WTC11 (cell line): ENCODE measurements around the gene SLC23A2. TPM values are rescaled to one million over a fixed set of nuclear protein-coding genes. Genes with fewer than 3 reads are reported as not detected.

ENCODE experiments used
- ATAC-seq: fragments of 200-7000 bp; cut with Tn5 transposase; 2 replicates; pipeline ENCODE4 v1.10.0; 2021; ENCODE audit warnings: mild to moderate bottlenecking, moderate library complexity
- CTCF ChIA-PET: fragments of 300-600 bp; sonication (Branson Sonifier 250); formaldehyde crosslinking; loops from one replicate; lab custom pipeline; 2021; ENCODE audit warnings: antibody characterized with exemption; lab: Charles Lee
- POLR2A ChIA-PET: fragments of 350-600 bp; sonication (Branson Sonifier 250); formaldehyde crosslinking; loops from one replicate; lab custom pipeline; 2021; ENCODE audit warnings: antibody characterized with exemption; lab: Charles Lee
- DNase-seq: peaks from one replicate; pipeline ENCODE4 v3.0.0; 2021; ENCODE audit warnings: low spot score
- H3K27ac Mint-ChIP-seq: 2 replicates; pipeline ENCODE4 v1.8.0; 2021; ENCODE audit warnings: mixed read lengths
- H3K27me3 Mint-ChIP-seq: 2 replicates; pipeline ENCODE4 v1.8.0; 2021; ENCODE audit warnings: low read depth, mild to moderate bottlenecking, moderate library complexity, mixed read lengths
- H3K36me3 Mint-ChIP-seq: 2 replicates; pipeline ENCODE4 v1.8.0; 2021; ENCODE audit warnings: mixed read lengths
- H3K4me1 Mint-ChIP-seq: 2 replicates; pipeline ENCODE4 v1.8.0; 2022; ENCODE audit warnings: mixed read lengths
- H3K4me3 Mint-ChIP-seq: 2 replicates; pipeline ENCODE4 v1.8.0; 2021; ENCODE audit warnings: mild to moderate bottlenecking, moderate library complexity, mixed read lengths
- H3K9me3 Mint-ChIP-seq: 2 replicates; pipeline ENCODE4 v1.8.0; 2021; ENCODE audit warnings: mixed read lengths
- ARID4B ChIP-seq: sonication (generic); formaldehyde crosslinking; IDR thresholded peaks from 2 replicates; pipeline ENCODE4 v1.8.0; 2023; ENCODE audit warnings: missing genetic modification reagents, mild to moderate bottlenecking, borderline replicate concordance
- ATF2 ChIP-seq: sonication (generic); formaldehyde crosslinking; IDR thresholded peaks from 2 replicates; pipeline ENCODE4 v1.8.1; 2022; ENCODE audit warnings: low read depth, missing genetic modification reagents, borderline replicate concordance
- ATF6 ChIP-seq: sonication (generic); formaldehyde crosslinking; IDR thresholded peaks from 2 replicates; pipeline ENCODE4 v1.8.1; 2023; ENCODE audit warnings: mild to moderate bottlenecking, missing genetic modification reagents
- ELF4 ChIP-seq: sonication (generic); formaldehyde crosslinking; IDR thresholded peaks from 2 replicates; pipeline ENCODE4 v1.8.1; 2022; ENCODE audit warnings: low read depth, mild to moderate bottlenecking, moderate library complexity, missing genetic modification reagents
- EMX1 ChIP-seq: fragments of 250-450 bp; sonication (Bioruptor Pico); IDR thresholded peaks from 2 replicates; pipeline ENCODE4 v1.8.0; 2021; ENCODE audit warnings: mild to moderate bottlenecking
- GTF2I ChIP-seq: fragments of 250-450 bp; sonication (Bioruptor Pico); conservative IDR thresholded peaks from 2 replicates; pipeline ENCODE4 v1.4.0; 2021; ENCODE audit warnings: mild to moderate bottlenecking
- KAT7 ChIP-seq: sonication (generic); formaldehyde crosslinking; IDR thresholded peaks from 2 replicates; pipeline ENCODE4 v1.8.1; 2023; ENCODE audit warnings: missing genetic modification reagents, mild to moderate bottlenecking, borderline replicate concordance
- NFYB ChIP-seq: sonication (generic); formaldehyde crosslinking; conservative IDR thresholded peaks from 2 replicates; pipeline ENCODE4 v1.8.0; 2022; ENCODE audit warnings: low read depth, missing genetic modification reagents
- NR2C2 ChIP-seq: sonication (generic); formaldehyde crosslinking; IDR thresholded peaks from 2 replicates; pipeline ENCODE4 v1.8.0; 2022; ENCODE audit warnings: mild to moderate bottlenecking, missing genetic modification reagents
- PRDM15 ChIP-seq: sonication (generic); formaldehyde crosslinking; IDR thresholded peaks from 2 replicates; pipeline ENCODE4 v1.8.0; 2022; ENCODE audit warnings: missing genetic modification reagents
- RELA ChIP-seq: sonication (generic); formaldehyde crosslinking; IDR thresholded peaks from 2 replicates; pipeline ENCODE4 v1.8.1; 2022; ENCODE audit warnings: missing genetic modification reagents, mild to moderate bottlenecking, borderline replicate concordance
- SMAD3 ChIP-seq: sonication (generic); formaldehyde crosslinking; IDR thresholded peaks from 2 replicates; pipeline ENCODE4 v1.8.0; 2022; ENCODE audit warnings: missing genetic modification reagents, mild to moderate bottlenecking, borderline replicate concordance
- TEAD1 ChIP-seq: sonication (generic); formaldehyde crosslinking; IDR thresholded peaks from 2 replicates; pipeline ENCODE4 v1.8.0; 2022; ENCODE audit warnings: mild to moderate bottlenecking, missing genetic modification reagents
- ZBTB43 ChIP-seq: sonication (generic); formaldehyde crosslinking; IDR thresholded peaks from 2 replicates; pipeline ENCODE4 v1.8.1; 2023; ENCODE audit warnings: mild to moderate bottlenecking, missing genetic modification reagents
- ZNF396 ChIP-seq: fragments of 250-450 bp; sonication (Bioruptor Pico); IDR thresholded peaks from 2 replicates; pipeline ENCODE4 v1.8.0; 2021; ENCODE audit warnings: mild to moderate bottlenecking, moderate library complexity, borderline replicate concordance
- ZNF416 ChIP-seq: fragments of 250-450 bp; sonication (Bioruptor Pico); IDR thresholded peaks from 2 replicates; pipeline ENCODE4 v1.9.0; 2021; ENCODE audit warnings: mild to moderate bottlenecking, inconsistent platforms
- ZNF532 ChIP-seq: fragments of 250-450 bp; sonication (Bioruptor Pico); IDR thresholded peaks from 2 replicates; pipeline ENCODE4 v1.9.0; 2021; ENCODE audit warnings: mild to moderate bottlenecking, borderline replicate concordance
- total RNA-seq: library from RNA; stranded (reverse); gene quantifications from 3 replicates; pipeline ENCODE4 v1.2.3, GENCODE V29; 2021

The SLC23A2 gene
- total RNA-seq, 1 experiment from 2014 or later, result 14.5 TPM

- TF ChIP-seq ZNF532 (CRISPR knock-in tag) (no peak), ZNF396 (CRISPR knock-in tag) (no peak)
- TF ChIP-seq, all 79 proteins: peak for 0
Measured at GRCh38 chr20:4811661-4812181, 189.6 kb downstream of the SLC23A2 start (continued).

GRCh38 chr20:4811257-4811656, 190.1 kb downstream of the SLC23A2 start:
- no peak overlapping the region for H3K27ac Mint-ChIP-seq
- H3K9me3 Mint-ChIP-seq, result no peaks in the 10 kb centered on the region
- H3K27me3 Mint-ChIP-seq, result no peaks in the 10 kb centered on the region
- no peaks in the 10 kb centered on the region for H3K36me3 Mint-ChIP-seq
- ChIA-PET CTCF (interaction anchor here (0.9 kb wide), 1 partner anchor 71 kb away, joined by 3 read pairs; no protein-coding TSS in a partner anchor), POLR2A (no interaction called here)
- ATAC-seq (no peak), DNase-seq (no peak)
- H3K4me3 Mint-ChIP-seq, result no peak overlapping the region
- H3K4me1 Mint-ChIP-seq, result peaks cover 37% of the 10 kb centered on the region
- no peak for TF ChIP-seq PRDM15 (CRISPR knock-in tag)
- TF ChIP-seq GTF2I (CRISPR knock-in tag), result no peak
- no peak for TF ChIP-seq NFYB
- no peak for TF ChIP-seq KAT7 (CRISPR knock-in tag)
- no peak for TF ChIP-seq ELF4 (CRISPR knock-in tag)
- TF ChIP-seq RELA (CRISPR knock-in tag), result no peak
- no peak for TF ChIP-seq ZNF416 (CRISPR knock-in tag)
- no peak for TF ChIP-seq ATF6 (CRISPR knock-in tag)
- no peak for TF ChIP-seq ARID4B (CRISPR knock-in tag)
- TF ChIP-seq SMAD3, result no peak
- TF ChIP-seq NR2C2 (CRISPR knock-in tag), result no peak
- no peak for TF ChIP-seq TEAD1
- TF ChIP-seq EMX1, result no peak
- no peak for TF ChIP-seq ATF2
- no peak for TF ChIP-seq ZBTB43
